GM18519 (cell line): ENCODE measurements around the gene SLC4A1.

Experiments
- ATAC-seq: cut with Tn5 transposase; IDR thresholded peaks from one replicate; pipeline ENCODE4 v1.9.1; 2021; ENCODE audit warnings: mild to moderate bottlenecking, moderate library complexity; ENCODE audit not compliant: unreplicated experiment, low FRiP score

SLC4A1 gene

GRCh38 chr17:44267818-44268490, at the start of gene SLC4A1:
Gene SLC4A1 (minus strand): TSS chr17:44268135. CDS start chr17:44262866, 5,269 bp downstream.
- no peak for ATAC-seq

DNA sequence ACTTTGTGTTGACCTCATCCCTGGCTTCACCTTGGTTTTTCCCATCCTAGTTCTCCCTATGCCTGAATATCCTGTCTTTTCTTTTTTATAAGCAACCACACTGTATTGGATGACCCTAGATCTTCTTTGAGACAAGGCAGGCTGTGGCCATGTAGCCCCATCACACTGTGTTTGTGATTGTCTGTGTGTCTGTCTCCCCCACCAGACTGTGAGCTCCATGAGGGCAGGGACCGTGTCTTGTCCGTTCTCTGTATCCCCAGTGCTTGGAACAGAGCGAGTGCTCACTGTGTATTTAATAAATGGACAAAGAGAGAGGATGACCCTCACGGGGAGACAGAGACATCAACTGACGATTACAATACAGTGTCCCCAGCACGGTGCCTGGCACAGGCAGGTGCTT, 49.6 kb upstream of the SLC4A1 start:
- ATAC-seq, result no peak

GRCh38 chr17:44315760-44316731, 48.1 kb upstream of the SLC4A1 start:
- ATAC-seq, result no peak

GRCh38 chr17:44314869-44315661, 47.1 kb upstream of the SLC4A1 start:
- ATAC-seq, result no peak

DNA sequence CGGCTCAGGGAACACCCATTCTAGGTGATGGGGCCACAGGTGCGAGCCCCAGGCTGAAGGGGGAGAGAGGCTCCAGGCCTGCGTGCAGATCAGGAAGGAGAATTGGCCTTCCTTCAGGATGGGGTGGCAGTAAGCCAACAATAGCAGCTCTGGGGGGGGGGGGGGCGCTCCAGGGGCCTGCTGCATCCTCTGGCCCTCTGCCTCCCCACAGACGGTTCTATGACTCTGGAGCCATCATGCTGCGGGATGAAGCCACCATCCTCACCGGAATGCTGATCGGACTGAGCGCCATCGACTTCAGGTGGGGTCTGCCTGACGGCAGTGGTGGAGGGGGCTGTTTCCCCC, 46.6 kb upstream of the SLC4A1 start:
- ATAC-seq, result no peak

DNA sequence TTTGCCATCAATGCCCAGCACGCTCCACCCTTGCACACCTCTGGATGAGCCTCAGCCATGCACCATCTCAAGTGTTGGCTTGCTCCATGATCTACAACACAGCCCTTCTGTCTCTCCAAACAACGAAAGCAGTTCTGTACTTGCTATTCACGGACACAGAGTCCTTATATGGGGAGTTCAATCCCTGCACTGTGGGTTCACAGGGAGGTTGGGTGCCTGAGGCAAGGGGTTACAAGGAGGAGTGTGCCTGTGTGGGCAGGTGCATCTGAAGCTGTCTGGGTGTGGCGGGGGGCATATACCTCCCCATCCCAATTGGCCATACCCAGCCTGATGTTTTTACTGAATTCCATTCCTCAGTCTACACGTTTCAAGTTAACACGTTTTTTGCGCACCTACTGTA, 46.1 kb upstream of the SLC4A1 start:
- ATAC-seq, result no peak

DNA sequence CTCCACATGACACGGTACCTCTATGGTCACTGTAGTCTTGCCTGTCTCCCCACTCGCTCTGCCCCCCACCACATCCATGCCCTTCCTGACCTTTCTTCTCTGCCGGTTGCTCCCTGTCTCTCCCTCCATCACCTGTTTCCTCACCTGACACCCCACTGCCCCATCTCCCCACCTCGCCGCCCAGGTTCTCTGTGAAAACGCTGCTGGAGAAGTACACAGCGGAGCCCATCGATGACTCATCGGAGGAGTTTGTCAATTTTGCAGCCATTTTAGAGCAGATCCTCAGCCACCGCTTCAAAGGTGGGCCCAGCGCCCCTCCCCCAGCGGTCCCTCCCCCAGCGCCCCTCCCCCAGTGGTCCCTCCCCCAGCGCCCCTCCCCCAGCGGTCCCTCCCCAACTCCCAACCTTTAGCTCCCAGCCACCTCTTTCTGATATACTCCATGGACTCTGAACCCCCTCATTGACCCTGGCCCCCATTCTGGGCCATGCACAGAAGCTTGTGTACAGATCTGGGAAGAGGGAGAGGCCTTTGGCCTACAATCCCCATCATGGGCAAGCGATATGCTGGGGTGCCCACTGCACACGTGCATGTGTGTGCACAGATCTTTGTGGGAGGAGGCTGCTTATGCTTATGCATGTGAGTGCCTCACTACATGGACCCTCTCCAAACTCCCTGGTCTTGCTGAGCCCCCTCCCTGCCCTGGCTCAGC, 44.6 kb upstream of the SLC4A1 start:
- no peak for ATAC-seq

GRCh38 chr17:44311562-44312181, 43.7 kb upstream of the SLC4A1 start:
- ATAC-seq, result no peak

DNA sequence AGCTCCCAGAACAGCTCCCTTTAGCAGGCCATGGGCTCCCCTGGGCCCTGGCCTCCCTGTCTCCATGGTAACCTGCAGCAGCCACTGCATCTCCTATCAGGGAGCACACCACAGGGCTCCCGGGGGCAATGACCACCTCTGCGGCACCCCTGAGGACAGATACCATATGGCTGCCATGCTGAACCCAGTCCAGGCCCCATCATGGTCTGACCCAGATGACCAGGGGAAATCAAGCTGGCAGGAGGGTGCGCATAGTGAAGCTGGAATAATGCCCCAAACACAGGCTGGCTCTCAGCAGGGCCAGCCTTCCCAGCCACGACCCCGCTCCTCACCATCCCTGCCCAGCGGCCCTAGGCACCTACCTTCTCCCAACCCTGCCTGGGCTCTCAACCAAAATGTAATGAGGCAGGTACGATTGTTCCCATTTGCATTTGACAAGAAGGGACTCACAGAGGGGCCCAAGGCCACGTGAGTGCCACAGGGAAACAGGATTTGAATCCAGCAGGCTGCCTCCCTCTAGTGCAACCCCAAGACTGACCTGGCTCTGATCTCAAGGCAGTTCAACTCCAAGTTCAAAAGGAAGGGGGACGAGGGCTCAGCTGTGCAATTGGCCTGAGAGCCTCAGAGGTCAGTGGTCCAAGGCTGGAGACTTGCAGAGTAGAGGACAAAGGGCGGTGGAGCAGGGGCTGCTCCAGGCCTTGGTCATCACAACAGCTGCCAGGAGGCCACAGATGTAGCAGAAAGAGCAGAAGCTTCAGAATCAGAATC, 42.9 kb upstream of the SLC4A1 start:
- no peak for ATAC-seq

DNA sequence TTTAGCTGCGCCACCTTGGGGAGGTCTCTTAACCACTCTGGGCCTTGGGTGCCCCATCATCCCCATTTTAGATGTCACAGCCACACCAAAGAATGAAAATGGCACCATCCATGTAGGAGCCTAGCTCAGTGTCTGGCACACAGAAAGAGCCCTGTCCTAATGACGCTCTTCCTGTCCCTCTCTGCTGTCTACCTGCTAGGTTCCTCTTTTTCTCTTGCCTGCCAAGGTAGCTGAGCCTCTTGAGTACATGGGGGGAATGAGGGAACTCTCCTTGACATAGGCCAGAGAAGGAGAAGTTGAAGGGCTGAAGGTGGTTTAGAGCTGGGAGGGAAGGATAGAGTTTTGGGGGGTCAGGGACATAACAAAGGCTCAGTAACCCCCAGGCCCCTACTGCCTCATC, 42.3 kb upstream of the SLC4A1 start:
- no peak for ATAC-seq

DNA sequence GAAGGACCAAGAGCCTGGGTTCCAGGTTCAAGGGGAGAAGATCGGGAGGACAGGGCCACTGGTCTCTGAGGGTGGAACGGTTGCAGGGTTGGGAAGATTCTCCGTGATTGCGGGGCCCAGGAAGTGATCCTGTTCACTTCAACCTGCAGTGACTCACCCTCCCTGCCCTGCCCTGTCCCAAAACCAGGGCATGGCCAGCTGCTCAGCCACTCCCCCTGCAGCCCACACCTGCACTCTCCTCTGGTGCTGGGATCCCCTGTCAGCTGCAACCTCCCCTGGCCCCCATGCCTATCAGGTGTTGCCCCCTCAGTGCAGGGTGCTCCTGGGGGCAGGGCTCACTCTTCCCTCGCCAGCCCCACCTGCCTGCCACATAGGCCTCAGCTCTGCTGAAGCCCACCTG, 41.5 kb upstream of the SLC4A1 start:
- no peak for ATAC-seq

GRCh38 chr17:44308865-44309264, 40.9 kb upstream of the SLC4A1 start:
- ATAC-seq, result no peak

DNA sequence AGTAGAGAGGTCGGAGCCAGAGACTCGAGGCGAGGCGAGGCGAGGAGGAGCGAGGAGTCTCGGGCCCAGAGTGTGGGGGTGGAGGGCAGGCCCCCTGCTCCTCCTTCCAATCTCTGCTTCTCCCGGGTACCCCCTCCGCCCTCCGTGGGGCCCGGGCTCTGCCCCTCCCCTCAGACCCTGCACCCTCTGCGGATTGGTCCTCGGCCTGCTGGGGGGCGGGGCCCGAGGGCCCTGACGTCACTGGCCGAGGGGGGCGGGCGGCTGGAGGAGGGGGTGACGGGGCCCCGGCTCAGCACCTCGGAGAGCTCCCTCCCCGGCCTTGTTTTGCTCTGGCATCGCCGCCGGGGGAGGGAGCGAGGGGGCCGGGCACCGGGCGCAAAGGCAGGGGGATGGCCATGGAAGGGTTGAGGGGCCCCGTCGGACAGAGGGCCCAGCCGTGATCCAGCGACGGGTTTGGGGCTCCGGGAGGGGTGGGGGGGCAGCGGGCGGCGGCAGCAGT, 40.4 kb upstream of the SLC4A1 start, which contains the start of gene RUNDC3A:
RUNDC3A (plus strand) TSS at position 282 of the 499 bp plus-strand sequence. CDS start 232 bp downstream, outside the sequence.
- no peak for ATAC-seq

GRCh38 chr17:44307387-44308186, 39.7 kb upstream of the SLC4A1 start:
- no peak for ATAC-seq

GRCh38 chr17:44304651-44305050, 36.7 kb upstream of the SLC4A1 start:
- no peak for ATAC-seq

GRCh38 chr17:44297975-44298374, 30.0 kb upstream of the SLC4A1 start:
- ATAC-seq, result no peak

DNA sequence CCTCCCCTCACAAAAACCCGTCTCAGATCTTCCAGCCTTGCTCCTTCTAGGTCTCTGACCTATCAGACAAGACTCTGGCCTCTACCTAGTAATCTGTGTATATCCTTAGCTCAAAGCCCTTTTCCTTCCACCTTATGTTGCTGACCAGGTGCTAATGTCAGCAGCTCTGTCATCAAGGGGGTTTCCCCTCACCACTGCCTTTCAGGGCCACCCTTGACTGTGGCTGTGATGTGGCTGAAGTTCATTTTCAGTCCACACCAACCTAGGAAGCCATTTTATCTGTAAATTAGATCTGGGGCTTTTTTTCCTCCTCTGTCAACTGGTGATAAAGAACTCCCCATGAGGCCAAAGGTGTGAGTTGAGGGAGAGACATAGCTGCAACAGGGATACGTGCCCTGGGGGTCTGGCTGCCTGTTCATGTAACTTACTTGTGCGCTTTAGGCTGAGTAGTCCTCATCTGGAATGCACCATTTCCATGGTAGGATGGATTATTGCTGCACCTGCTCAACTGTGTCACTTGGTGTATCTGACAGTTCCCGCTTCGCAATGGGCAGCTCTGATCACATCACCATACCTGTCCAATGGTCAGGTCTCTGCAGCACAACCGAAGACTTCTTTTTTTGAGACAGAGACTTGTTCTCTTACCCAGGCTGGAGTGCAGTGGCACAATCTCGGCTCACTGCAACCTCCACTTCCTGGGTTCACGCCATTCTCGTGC, 25.7 kb upstream of the SLC4A1 start:
- no peak for ATAC-seq
